NOMO-1 treated with dmso at 0.1 percent for 144 hours (cell line): ENCODE data around the gene SYTL3.
"Not testable (repeated sequence)": the region's sequence is repeated elsewhere in the genome, so short reads cannot be mapped to it uniquely, and the experiment has no call there.

Experiments used
- DNase-seq: peaks from one replicate; lab custom pipeline; 2025; ENCODE audit not compliant: unreplicated experiment; lab: John Stamatoyannopoulos, UW

SYTL3 gene, protein sequence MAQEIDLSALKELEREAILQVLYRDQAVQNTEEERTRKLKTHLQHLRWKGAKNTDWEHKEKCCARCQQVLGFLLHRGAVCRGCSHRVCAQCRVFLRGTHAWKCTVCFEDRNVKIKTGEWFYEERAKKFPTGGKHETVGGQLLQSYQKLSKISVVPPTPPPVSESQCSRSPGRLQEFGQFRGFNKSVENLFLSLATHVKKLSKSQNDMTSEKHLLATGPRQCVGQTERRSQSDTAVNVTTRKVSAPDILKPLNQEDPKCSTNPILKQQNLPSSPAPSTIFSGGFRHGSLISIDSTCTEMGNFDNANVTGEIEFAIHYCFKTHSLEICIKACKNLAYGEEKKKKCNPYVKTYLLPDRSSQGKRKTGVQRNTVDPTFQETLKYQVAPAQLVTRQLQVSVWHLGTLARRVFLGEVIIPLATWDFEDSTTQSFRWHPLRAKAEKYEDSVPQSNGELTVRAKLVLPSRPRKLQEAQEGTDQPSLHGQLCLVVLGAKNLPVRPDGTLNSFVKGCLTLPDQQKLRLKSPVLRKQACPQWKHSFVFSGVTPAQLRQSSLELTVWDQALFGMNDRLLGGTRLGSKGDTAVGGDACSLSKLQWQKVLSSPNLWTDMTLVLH

DNA sequence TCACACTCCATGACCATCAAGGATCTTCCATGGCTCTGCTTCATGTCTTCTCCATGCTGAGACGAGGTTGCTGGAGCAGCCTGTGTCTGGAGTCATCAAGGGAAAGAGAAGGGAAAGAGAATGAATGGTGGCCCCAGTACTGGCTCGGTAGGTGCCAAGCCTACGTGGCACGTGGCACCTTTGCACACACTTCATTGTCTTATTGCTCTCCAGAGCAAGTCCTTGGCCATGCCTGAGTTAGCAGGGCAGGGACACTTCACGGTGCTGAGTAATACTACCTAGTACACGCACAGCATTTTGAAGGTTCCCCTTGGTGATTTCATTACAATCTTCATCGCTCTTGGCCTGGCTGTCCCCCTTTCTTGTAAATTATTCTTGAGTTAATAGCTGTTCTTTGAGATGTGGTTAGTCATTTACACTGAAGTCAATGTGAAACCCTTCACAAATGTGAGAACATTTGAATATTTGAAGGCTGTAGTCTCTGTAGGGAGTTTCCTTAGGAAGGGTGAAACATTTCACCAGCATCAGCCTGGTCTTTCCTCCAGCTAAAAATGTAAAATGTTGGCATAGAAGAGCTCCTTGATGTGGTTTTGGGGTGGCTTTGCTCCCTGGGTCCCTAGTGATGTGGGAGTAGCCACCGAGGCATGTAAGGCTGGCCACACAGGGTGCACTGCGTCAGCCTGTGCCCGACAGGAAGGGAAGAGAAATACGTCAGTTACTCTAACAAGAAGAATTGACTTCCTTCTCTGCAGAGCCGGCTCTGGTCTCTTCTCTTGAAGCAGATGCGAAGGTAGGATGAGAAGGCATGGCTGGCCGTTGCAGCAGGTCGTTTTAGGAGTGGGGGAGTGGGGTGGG, at the start of gene SYTL3:
SYTL3 (plus strand) TSS at position 766 of the 855 bp plus-strand sequence. CDS start 13,215 bp downstream, outside the sequence.
- peak; percentile 30 for DNase-seq

DNA sequence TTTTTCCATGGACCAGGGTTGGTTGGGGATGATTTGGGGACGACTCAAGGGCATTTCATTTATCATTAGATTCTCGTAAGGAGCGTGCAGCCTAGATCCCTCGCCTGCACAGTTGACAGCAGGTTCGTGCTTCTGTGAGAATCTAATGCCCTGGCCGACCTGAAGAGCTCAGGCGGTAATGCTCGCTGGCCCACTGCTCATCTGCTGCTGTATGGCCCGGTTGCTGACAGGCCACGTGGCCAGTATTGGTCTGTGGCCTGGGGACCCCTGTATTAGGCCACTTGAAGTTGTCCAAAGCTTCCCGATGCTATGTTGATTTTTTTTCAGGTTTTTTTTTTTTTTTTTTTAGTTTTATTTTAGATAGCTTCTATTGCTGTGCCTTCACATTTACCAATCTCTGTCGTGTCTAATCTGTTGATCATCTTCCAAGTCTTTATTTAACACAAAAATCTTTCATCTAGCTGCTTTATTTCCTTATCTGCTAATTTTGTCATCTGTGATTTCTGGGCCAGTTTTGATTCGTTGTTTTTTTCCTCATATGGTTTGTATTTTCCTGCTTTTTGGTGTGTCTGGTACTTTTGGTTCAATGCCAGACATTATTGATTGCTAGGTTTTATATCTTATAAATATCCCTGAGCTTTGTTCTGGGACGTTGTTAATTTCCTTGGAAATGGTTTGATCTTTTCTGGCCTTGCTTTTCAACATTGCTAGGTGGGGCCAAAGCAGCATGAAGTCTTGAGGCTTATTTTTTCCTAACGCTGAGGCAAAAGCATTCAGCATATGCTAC, 46.4 kb upstream of the SYTL3 start:
- DNase-seq: no peak

DNA sequence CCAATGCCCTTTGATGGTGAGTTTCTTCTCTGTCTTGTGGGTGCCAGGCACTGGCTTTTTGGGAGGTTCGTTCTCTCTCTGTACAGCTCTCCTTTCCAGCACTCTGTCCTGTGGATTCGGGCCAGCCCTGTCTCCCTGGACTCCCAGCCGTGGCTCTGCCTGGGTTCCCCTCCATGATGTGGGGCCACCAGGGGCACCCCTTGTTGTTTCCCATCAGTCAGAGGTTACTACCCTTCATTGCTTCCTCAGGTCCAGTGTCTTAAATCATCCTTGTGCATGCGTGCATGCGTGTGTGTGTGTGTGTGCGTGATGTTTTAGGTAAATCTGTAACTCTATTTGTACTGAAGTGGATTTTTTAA, 45.8 kb upstream of the SYTL3 start:
- no peak for DNase-seq

DNA sequence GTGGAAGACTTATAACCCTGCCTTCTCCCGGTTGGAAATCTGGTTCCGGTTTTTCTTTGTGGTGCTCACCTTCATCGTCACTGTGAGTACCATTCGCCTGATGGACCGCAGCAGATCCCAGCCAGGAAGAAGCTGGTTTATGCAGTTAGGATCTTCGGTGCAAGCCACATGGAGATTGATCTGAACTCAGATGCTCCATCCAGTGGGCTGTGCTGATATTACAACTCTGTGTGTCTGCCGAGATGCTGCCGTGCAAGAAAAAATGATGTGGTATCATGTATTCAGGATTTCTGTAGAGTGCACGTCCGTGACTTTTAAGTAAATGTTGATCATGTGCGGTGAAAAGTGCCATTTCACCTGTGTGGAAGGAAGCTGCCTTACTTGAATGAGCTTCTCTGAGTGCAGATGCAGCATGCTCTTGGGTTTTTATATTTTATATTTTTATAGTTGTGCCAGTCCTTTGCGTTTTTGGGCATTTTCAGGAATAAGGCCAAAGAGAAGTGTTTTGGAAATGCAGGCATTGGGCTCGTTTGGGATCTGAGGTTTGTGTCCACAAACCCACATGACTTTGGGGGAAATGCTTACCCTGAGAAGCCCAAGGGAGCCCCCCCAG, 44.5 kb upstream of the SYTL3 start:
- DNase-seq: no peak

DNA sequence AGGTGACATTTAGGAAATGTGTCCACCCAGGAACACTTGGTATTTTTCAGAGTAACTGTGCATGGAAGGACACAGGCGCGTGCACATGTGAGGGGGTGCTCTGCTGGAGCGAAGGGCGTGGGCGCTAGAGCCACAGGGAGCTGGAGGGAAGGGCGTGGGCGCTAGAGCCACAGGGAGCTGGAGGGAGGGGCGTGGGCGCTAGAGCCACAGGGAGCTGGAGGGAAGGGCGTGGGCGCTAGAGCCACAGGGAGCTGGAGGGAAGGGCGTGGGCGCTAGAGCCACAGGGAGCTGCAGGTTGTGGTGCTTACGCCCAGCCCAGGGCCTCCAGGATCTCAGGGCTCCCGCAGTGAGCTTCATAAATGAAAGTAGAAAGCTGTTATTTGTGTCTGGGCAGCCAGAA, 43.8 kb upstream of the SYTL3 start:
- DNase-seq: not testable (repeated sequence)

DNA sequence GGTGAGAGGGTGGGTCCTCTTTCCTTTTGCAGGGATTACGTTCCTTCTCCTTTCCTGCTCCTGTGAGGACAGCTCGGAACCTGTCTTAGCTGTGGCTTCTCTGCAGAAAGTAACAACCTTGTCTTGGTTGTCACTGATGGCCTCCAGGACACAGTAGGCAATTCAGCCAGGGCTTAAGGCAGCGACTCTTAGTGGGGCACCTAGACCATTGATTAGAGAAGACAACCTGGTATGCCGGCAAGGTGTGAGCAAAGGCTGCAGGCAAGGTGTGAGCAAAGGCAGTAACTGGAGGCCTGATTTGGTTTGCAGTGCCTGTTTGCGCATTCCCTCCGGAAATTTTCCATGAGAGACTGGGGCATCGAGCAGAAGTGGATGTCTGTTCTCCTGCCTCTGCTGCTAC, 42.9 kb upstream of the SYTL3 start:
- no peak for DNase-seq

DNA sequence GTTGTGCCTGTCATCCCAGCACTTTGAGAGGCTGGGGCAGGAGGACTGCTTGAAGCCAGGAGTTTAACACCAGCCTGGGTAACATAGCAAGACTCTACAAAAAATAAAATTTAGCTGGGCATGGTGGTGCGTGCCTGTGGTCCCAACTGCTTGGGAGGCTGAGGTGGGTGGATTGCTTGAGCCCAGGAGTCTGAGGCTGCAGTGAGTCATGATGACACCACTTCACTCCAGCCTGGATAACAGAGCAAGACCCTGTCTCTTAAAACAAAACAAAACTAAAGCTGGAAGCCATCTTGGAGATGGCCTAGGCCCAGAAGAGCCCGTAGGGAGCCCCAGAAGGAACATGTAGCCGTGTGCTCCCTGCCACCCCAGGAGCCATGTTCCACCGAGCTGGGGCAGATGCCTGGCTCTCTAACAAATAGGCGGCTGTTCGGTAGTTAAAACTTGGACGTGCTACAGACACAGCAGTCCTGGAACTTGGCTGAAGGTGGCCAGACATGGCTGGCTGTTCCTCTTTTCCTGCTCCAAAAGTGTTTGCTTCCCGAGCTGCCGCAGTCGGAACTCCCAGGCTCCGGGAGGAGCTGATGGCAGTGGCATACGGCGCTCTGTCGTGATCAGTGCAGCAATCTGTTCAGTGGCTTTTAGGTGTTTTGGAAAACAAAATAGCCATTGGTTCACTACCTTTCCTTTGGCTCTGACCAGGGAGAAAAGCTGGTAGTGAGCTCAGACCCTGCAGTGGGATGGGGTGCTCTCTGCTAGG, 42.3 kb upstream of the SYTL3 start:
- DNase-seq: no peak

DNA sequence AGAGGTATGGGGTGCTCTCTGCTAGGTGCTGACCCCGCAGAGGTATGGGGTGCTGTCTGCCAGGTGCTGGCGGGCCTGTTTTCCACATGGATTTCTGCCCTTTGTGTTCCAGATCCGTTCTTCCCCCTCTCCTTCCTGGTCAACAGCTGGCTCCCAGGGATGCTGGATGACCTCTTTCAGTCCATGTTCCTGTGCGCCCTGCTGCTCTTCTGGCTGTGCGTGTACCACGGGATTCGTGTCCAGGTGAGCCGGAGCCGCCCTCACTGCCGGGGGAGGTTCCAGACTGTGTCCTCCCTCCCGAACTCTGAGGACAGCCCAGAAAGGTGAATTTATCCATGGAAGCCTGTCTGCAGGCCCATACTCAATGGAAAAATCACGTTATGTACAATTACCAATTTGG, 41.6 kb upstream of the SYTL3 start:
- DNase-seq: no peak

DNA sequence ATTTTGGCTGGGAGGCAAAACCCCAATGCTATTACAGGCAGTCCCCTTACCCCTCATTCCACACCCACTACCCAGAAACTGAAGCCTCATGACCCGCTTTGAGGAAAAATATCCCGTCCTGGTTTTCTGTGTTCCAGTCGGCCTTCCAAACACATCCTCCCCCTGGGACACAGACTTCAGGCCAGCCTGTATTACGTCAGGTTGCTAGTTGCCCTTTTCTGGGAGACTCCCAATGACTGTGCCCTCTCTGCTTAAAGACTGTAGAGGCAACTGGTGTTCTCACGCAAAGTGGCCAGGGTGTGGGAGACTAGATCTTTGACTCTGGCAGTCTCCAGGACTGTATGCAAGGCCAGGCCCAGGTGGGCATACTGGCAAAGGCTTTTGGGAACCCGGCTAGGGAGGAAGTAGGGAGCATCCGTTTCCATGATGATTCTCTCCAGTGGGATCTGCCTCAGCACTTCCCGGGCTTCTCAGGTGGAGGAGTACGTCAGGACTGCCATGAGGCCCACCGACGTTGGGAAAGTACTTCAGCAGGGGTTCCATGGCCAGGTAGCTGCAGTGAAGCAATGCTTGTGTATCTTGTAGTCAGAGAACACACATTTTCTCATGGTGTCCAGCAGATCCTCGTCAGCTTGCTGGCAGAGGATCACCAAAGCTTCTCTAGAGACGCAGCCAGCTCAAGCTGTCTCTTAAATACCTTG, 40.2 kb upstream of the SYTL3 start:
- DNase-seq: no peak

DNA sequence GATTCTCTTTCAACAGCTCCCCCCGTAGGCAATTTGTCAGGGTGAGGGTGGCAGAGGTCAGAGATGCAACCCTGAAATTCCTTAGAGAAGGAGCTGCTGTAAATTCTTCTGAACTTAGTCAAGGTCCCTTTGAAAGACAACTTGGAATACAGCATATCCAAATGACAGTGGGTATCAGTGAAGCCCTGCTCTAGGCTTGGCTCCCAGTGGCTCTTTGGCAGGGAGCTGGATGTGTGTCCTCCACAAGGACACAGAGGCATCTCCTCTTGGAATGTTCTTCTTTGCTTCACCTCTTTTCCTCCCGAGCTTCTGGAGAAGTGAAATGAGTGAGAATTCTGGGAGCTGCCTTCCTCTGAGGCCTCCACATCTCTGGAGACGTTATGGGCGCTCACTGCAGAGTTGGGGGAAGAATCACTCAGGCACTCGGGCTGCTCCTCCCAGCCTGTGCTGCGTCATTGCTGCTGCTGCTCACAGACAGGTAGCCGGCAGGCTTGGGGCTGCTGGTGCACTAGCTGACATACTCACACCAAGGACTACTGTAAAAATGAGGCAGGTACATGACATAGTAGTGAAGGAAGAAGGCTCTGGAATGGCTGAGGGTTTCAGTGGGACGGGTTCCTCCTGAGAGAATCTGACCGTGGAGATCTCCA, 39.4 kb upstream of the SYTL3 start:
- DNase-seq: no peak

DNA sequence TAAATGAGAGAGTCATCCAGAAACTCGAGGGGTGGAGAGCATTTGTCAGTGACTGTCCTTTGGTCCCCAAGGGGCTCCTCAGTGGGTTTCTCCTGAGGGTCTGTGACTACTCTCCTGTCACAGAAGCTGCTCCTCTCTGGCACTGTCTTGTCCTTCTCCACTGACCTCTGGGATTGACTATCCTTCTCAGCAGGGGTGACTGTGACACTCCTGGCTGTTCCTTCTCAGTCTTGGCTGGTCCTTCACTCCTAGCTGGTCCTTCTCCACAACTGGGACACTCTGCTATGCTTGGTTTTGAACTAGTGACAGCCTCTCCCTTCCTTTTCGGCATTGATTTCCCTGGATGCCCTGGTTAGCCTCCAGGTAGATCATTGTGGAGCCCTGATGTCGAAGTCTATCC, 38.8 kb upstream of the SYTL3 start:
- no peak for DNase-seq

DNA sequence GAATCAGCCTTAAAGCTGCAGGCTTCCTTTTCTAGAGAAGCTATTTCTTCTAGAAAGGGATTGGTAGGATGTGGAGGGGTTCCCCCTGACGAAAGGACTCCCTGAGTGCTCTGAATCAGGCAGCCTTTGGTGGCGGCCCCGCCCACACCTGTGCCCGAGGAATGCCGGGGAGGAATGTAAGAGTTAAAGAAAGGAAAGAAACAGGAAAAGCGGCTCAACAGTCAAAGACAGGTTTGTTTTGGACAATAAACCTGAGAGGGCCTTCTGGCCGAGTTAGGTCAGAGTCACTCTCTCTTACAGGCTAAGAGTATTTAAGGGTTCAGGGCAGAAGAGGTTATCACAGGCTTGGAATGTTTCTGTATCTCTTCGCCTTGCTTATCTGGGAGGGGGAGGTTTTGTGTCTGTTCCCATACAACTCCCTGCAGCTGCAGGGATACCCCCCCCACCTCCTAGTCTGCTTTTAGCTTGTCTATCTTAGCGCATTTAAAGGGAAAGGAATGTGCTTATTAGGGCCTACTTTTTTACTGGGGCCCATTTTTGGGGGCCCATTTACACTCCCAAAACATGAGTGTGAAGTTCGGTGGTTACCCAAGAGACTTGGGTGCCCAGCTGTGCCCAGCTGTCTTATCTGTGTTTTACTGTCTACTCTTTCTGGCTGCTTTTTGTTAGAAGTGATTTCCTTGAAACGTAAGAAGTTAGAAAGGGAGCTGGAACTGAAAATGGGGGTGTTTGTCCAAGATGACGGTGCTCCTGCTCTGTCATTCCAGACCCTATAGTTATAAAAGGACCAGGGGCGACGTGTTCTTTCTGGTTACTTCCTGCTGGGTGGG, 38.1 kb upstream of the SYTL3 start:
- no peak for DNase-seq

DNA sequence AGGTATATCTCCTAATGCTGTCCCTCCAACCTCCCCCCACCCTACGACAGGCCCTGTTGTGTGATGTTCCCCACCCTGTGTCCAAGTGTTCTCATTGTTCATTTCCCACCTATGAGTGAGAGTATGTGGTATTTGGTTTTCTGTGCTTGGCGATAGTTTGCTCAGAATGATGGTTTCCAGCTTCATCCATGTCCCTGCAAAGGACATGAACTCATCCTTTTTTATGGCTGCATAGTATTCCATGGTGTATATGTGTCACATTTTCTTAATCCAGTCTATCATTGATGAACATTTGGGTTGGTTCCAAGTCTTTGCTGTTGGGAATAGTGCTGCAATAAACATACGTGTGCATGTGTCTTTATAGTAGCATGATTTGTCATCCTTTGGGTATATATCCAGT, 35.2 kb upstream of the SYTL3 start:
- not testable (repeated sequence) for DNase-seq

DNA sequence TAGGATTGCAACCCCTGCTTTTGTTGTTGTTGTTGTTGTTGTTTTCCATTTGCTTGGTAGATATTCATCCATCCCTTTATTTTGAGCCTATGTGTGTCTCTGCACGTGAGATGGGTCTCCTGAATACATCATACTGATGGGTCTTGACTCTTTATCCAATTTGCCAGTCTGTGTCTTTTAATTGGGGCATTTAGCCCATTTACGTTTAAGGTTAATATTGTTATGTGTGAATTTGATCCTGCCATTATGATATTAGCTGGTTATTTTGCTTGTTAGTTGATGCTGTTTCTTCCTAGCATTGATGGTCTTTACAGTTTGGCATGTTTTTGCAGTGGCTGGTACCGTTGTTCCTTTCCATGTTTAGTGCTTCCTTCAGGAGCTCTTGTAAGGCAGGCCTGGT, 31.6 kb upstream of the SYTL3 start:
- not testable (repeated sequence) for DNase-seq

DNA sequence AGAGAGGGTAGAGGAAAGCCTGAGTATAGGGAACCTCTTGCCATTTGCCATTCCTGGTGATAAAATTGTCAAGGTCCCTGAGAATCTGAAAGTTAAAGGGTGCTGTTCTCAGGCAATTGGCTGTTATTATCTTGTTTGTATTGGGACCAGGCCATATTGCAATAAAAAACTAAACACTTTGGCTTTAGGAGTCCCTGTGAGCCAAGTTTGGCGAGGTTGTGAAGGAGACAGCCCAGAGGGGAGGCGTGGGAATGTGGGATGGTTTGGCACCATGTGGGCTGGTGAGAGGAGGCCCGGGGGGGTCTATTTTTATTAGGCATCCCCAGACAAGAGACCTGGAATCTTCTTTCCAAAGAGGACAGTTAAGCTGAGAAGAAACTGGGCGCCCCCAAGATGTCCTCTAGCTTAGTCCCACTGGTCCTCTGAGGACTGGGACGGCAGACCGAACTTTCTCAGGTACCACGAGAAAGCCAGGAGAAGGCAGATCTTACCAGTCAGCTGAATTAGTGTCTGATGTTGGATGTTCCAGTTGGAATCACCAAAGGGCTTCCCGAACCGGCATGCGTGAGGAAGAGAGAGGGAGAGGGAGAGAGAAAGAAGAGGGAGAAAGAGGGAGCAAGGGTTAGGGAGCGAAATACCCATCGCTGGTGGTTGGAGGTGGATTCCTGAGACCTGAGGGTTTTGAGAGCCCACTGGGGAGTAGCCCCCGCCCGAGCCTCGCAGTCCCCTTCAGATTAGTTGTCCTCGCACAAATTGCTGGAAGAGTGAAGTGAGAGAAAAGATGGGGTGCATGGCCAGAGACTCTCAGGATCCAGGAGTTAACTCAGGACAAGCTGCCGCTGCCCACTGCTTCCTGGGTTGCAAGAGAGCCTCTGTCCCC, 29.7 kb upstream of the SYTL3 start:
- DNase-seq: no peak

DNA sequence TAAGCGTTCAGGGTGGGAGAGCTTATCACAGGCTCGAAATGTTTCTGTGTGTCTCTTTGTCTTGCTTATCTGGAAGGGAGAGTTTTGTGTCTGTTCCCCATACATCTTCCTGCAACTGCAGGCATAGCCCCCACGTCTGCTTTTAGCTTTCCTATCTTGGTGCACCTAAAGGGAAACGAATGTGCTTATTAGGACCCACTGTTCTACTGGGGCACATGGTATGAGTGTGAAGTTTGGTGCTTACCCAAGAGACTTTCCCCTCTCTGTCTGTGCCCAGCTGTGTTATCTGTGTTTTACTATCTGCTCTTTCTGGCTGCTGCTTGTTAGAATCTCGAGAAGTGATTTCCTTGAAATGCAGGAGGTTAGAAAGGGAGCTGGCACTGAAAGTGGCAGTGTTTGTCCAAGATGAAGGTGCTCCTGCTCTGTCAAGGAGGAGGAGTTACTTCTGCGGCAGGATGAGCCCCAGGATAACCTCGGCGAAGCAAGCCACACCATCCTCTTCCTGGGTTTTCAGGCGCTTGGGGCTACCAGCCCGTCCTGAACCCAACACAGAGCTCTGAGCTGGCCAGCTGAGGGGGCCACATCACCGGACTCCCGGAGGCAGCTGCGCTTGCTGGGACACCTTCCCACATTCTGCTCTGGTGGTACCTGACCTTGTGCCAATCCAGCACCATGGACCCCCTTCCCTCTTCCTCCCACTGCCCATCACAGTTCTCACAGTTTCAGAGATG, 28.7 kb upstream of the SYTL3 start:
- DNase-seq: no peak
